Activated CD4-positive, alpha-beta T cell treated with anti-CD3 and anti-CD28 coated beads, Interleukin-2, amount 50 U/mL, for 48 hours (primary cell): Measurements from ENCODE around the gene C1orf210.
A peak's percentile ranks its signal among the peaks of the same experiment; 100 is the strongest.

Experiments used
- DNase-seq, 2 experiments: peaks; one replicate each; pipeline ENCODE4 v3.0.0-alpha.2; 2020

C1orf210 gene

GRCh38 chr1:43293176-43293575, 7.8 kb upstream of the C1orf210 start:
- no peak for DNase-seq

GRCh38 chr1:43292679-43293078, 7.3 kb upstream of the C1orf210 start:
- DNase-seq: no peak

GRCh38 chr1:43292216-43292615, 6.8 kb upstream of the C1orf210 start:
- no peak for DNase-seq

- DNase-seq: no peak
Measured at GRCh38 chr1:43288785-43289706, 3.7 kb upstream of the C1orf210 start.

- no peak for DNase-seq
Measured at GRCh38 chr1:43288058-43288784, 2.8 kb upstream of the C1orf210 start.

GRCh38 chr1:43286533-43286932, 1.2 kb upstream of the C1orf210 start:
- no peak for DNase-seq

GRCh38 chr1:43286115-43286514, 734 bp upstream of the C1orf210 start:
- DNase-seq: no peak

- no peak for DNase-seq
Measured at GRCh38 chr1:43284546-43285110, 753 bp downstream of the C1orf210 start.

- no peak for DNase-seq
Measured at GRCh38 chr1:43284065-43284464, 1.3 kb downstream of the C1orf210 start.

- DNase-seq: no peak
Measured at GRCh38 chr1:43282220-43283195, 2.9 kb downstream of the C1orf210 start.

- no peak for DNase-seq
Measured at GRCh38 chr1:43280692-43281091, 4.7 kb downstream of the C1orf210 start.

- no peak for DNase-seq
Measured at GRCh38 chr1:43279666-43280065, 5.7 kb downstream of the C1orf210 start.

- DNase-seq: no peak
Measured at GRCh38 chr1:43279161-43279560, 6.2 kb downstream of the C1orf210 start.

- no peak for DNase-seq
Measured at GRCh38 chr1:43277116-43277876, 8.1 kb downstream of the C1orf210 start.

GRCh38 chr1:43276673-43277072, 8.7 kb downstream of the C1orf210 start:
- no peak for DNase-seq

GRCh38 chr1:43275826-43276620, 9.4 kb downstream of the C1orf210 start:
- no peak for DNase-seq

GRCh38 chr1:43274804-43275180, 10.6 kb downstream of the C1orf210 start:
- DNase-seq: no peak

GRCh38 chr1:43274125-43274803, 11.1 kb downstream of the C1orf210 start:
- peak; percentile 32 to 40 for DNase-seq

- no peak for DNase-seq
Measured at GRCh38 chr1:43273708-43274107, 11.7 kb downstream of the C1orf210 start.
